Activated T-helper 1 cell treated with anti-CD3 and anti-CD28 coated beads, Interleukin-12 subunit alpha, Interleukin-12 subunit beta, Interleukin-2, Interleukin-4 antibody, amounts not matched to agents 30 ng/mL and 10 ng/mL and 1 ng/mL, durations not matched to agents 14 hours and 24 hours and 36 hours (primary cell): ENCODE results near the gene SHB. TPM values are rescaled to one million over a fixed set of nuclear protein-coding genes. Genes with fewer than 3 reads are reported as not detected.
"Not testable (repeated sequence)": the region's sequence is repeated elsewhere in the genome, so short reads cannot be mapped to it uniquely, and the experiment has no call there.

Experiments
- DNase-seq: peaks from one replicate; pipeline ENCODE4 v3.0.0; 2021; ENCODE audit warnings: low spot score
- H3K27ac Mint-ChIP-seq: one replicate; pipeline ENCODE4 v1.8.0; 2021; ENCODE audit warnings: mild to moderate bottlenecking, mixed read lengths
- H3K27me3 Mint-ChIP-seq: one replicate; pipeline ENCODE4 v1.8.0; 2022; ENCODE audit warnings: mild to moderate bottlenecking, moderate library complexity, mixed read lengths; ENCODE audit not compliant: insufficient read depth
- H3K36me3 Mint-ChIP-seq: one replicate; pipeline ENCODE4 v1.8.0; 2021; ENCODE audit warnings: low read depth, mixed read lengths
- H3K4me1 Mint-ChIP-seq: one replicate; pipeline ENCODE4 v1.8.0; 2021; ENCODE audit warnings: low read depth, mixed read lengths
- H3K4me3 Mint-ChIP-seq: one replicate; pipeline ENCODE4 v1.8.0; 2021; ENCODE audit warnings: mild to moderate bottlenecking, moderate library complexity, mixed read lengths
- H3K9me3 Mint-ChIP-seq: one replicate; pipeline ENCODE4 v1.8.0; 2021; ENCODE audit warnings: mixed read lengths
- intact Hi-C: fragments of 100-400 bp; cut with micrococcal nuclease; formaldehyde crosslinking; loops from one replicate; pipeline ENCODE4 v1.15.1; 2024
- total RNA-seq: library from RNA; stranded (reverse); gene quantifications from 2 replicates; pipeline ENCODE4 v1.2.3, GENCODE V29; 2022

SHB gene
- total RNA-seq, 1 donor from 2014 or later: 1.7 TPM

GRCh38 chr9:38054653-38055052 is 14.4 kb downstream of the SHB start:
- no peaks in the 10 kb centered on the region for H3K36me3 Mint-ChIP-seq
- no peak overlapping the region for H3K27ac Mint-ChIP-seq
- no peak for DNase-seq
- no peaks in the 10 kb centered on the region for H3K9me3 Mint-ChIP-seq
- H3K4me1 Mint-ChIP-seq: no peaks in the 10 kb centered on the region
- intact Hi-C loops: no loop called here
- no peak overlapping the region for H3K4me3 Mint-ChIP-seq
- peaks cover 4% of the 10 kb centered on the region for H3K27me3 Mint-ChIP-seq

- no peak for DNase-seq
- Mint-ChIP-seq H3K4me3 (no peak overlapping the region), H3K36me3 (no peaks in the 10 kb centered on the region), H3K9me3 (no peaks in the 10 kb centered on the region), H3K27me3 (peaks cover 4% of the 10 kb centered on the region), H3K4me1 (no peaks in the 10 kb centered on the region), H3K27ac (no peak overlapping the region)
- intact Hi-C loops: no loop called here
Observed at GRCh38 chr9:38053697-38054461, 15.1 kb downstream of the SHB start.

GRCh38 chr9:38051780-38052546 is 17.1 kb downstream of the SHB start:
- Mint-ChIP-seq H3K27ac (no peak overlapping the region), H3K36me3 (no peaks in the 10 kb centered on the region), H3K9me3 (no peaks in the 10 kb centered on the region), H3K4me3 (no peak overlapping the region), H3K27me3 (no peaks in the 10 kb centered on the region), H3K4me1 (peaks cover 9% of the 10 kb centered on the region)
- no peak for DNase-seq
- intact Hi-C loops: no loop called here

- H3K27me3 Mint-ChIP-seq: no peaks in the 10 kb centered on the region
- intact Hi-C loops: no loop called here
- H3K9me3 Mint-ChIP-seq: no peaks in the 10 kb centered on the region
- H3K4me1 Mint-ChIP-seq: peaks cover 9% of the 10 kb centered on the region
- H3K27ac Mint-ChIP-seq: no peak overlapping the region
- no peak overlapping the region for H3K4me3 Mint-ChIP-seq
- no peak for DNase-seq
- no peaks in the 10 kb centered on the region for H3K36me3 Mint-ChIP-seq
Observed at GRCh38 chr9:38048316-38048969, 20.6 kb downstream of the SHB start.

GRCh38 chr9:38047301-38048251 is 21.5 kb downstream of the SHB start:
- Mint-ChIP-seq H3K27ac (no peak overlapping the region), H3K9me3 (no peaks in the 10 kb centered on the region), H3K36me3 (no peaks in the 10 kb centered on the region), H3K4me1 (peaks cover 9% of the 10 kb centered on the region), H3K4me3 (no peak overlapping the region), H3K27me3 (peaks cover 3% of the 10 kb centered on the region)
- intact Hi-C loops: no loop called here
- no peak for DNase-seq

GRCh38 chr9:38046661-38047300 is 22.2 kb downstream of the SHB start:
- DNase-seq: no peak
- Mint-ChIP-seq H3K27ac (no peak overlapping the region), H3K36me3 (no peaks in the 10 kb centered on the region), H3K9me3 (no peaks in the 10 kb centered on the region), H3K4me1 (peaks cover 9% of the 10 kb centered on the region), H3K27me3 (peaks cover 3% of the 10 kb centered on the region), H3K4me3 (no peak overlapping the region)
- intact Hi-C loops: no loop called here

- DNase-seq, H3K27ac Mint-ChIP-seq, H3K4me1 Mint-ChIP-seq, H3K27me3 Mint-ChIP-seq, H3K4me3 Mint-ChIP-seq, intact Hi-C loops, H3K36me3 Mint-ChIP-seq, H3K9me3 Mint-ChIP-seq: not testable (repeated sequence)
Observed at GRCh38 chr9:38045939-38046338, 23.1 kb downstream of the SHB start.

GRCh38 chr9:38044706-38045105 is 24.3 kb downstream of the SHB start:
- Mint-ChIP-seq H3K4me3 (no peak overlapping the region), H3K27me3 (peaks cover 3% of the 10 kb centered on the region), H3K4me1 (peaks cover 9% of the 10 kb centered on the region), H3K36me3 (no peaks in the 10 kb centered on the region), H3K9me3 (no peaks in the 10 kb centered on the region), H3K27ac (no peak overlapping the region)
- intact Hi-C loops: no loop called here
- DNase-seq: no peak

- Mint-ChIP-seq H3K27me3 (peaks cover 3% of the 10 kb centered on the region), H3K27ac (no peak overlapping the region), H3K4me1 (peaks cover 9% of the 10 kb centered on the region), H3K4me3 (no peak overlapping the region), H3K9me3 (no peaks in the 10 kb centered on the region), H3K36me3 (no peaks in the 10 kb centered on the region)
- intact Hi-C loops: no loop called here
- DNase-seq: no peak
Observed at GRCh38 chr9:38043931-38044623, 24.9 kb downstream of the SHB start.

GRCh38 chr9:38042626-38043357 is 26.2 kb downstream of the SHB start:
- H3K27ac Mint-ChIP-seq: no peak overlapping the region
- intact Hi-C loops: no loop called here
- H3K4me3 Mint-ChIP-seq: no peak overlapping the region
- peaks cover 3% of the 10 kb centered on the region for H3K27me3 Mint-ChIP-seq
- peaks cover 7% of the 10 kb centered on the region for H3K4me1 Mint-ChIP-seq
- H3K36me3 Mint-ChIP-seq: no peaks in the 10 kb centered on the region
- H3K9me3 Mint-ChIP-seq: no peaks in the 10 kb centered on the region
- DNase-seq: no peak

GRCh38 chr9:38041564-38042243 is 27.3 kb downstream of the SHB start:
- Mint-ChIP-seq H3K27me3 (peaks cover 3% of the 10 kb centered on the region), H3K4me1 (no peaks in the 10 kb centered on the region), H3K27ac (no peak overlapping the region), H3K9me3 (no peaks in the 10 kb centered on the region), H3K36me3 (no peaks in the 10 kb centered on the region), H3K4me3 (no peak overlapping the region)
- DNase-seq: no peak
- intact Hi-C loops: no loop called here
